ENCODE data around the gene MMP17. TPM values are rescaled to one million over a fixed set of nuclear protein-coding genes. Genes with fewer than 3 reads are reported as not detected.

Gene MMP17
- polyA plus RNA-seq, 3 donors, result 0.81 to 2.5 (median 1.2) TPM

DNA sequence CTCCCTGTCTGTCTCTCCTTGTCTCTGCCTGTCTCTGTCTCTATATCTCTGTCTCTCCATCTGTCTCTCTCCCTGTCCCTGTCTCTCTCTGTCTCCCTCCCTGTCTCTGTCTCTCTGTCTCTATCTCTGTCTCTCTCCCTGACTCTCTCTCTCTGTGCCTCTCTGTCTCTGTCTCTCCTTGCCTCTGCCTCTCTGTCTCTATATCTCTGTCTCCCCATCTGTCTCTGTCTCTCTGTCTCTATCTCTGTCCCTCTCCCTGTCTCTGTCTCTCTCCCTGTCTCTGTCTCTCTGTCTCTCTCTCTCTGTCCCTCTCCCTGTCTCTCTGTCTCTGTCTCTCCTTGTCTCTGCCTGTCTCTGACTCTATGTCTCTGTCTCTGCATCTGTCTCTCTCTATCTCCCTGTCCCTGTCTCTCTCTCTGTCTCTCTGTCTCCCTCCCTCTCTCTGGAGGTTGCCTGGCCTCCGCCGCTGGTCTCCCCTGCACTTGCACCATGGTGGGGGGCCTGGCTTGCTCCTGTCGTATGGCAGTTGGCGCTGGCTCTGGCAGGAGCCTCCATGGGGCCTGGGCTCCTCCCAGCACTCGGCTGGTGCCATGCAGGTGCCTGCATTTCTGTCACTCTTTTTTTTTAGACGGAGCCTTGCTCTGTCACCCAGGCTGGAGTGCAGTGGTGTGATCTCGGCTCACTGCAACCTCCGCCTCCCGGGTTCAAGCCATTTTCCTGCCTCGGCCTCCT is 28.3 kb downstream of the MMP17 start:
- DNase-seq (ENCODE audit: extremely low read depth in 1 of 11, low read depth in 9 of 11, low spot score in 4 of 11), result no peak

DNA sequence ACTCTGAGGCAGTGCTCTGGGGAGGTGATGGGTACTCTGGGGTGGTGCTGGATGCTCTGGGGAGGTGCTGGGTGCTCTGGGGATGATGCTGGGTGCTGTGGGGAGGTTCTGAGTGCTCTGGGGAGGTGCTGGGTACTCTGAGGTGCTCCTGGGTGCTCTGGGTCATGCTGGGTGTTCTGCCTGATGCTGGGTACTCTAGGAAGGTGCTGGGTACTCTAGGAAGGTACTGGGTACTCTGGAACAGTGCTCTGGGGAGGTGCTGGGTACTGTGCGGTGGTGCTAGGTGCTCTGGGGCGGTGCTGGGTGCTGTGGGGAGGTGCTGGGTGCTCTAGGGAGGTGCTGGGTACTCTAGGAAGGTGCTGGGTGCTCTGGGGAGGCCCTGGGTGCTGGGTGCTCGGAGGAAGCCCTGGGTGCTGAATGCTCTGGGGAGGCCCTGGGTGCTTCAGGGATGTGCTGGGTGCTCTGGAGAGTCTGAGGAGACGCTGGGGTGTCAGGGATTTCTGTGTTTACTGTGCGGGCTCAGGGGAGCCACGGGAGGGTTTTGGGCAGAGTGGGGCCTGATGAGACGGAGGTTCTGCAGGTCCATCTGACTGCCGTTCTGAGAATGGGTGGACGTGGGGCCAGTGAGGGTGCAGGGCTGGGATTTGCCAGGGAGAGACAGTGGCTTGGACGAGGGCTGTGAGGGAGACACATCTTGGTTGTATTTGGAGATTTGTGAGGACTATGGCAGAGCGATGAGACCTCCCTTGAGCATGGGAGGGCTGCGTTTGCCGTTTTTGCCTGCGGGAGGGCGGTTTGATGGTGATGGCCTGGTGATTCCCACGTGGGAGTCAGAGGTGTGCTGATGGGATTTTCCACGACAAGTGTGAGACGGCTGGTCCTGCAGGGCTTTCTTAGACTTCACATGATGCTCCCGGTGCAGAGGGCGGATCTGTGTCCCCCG is 30.0 kb downstream of the MMP17 start:
- DNase-seq (ENCODE audit: extremely low read depth in 1 of 11, low read depth in 9 of 11, low spot score in 4 of 11), result no peak

DNA sequence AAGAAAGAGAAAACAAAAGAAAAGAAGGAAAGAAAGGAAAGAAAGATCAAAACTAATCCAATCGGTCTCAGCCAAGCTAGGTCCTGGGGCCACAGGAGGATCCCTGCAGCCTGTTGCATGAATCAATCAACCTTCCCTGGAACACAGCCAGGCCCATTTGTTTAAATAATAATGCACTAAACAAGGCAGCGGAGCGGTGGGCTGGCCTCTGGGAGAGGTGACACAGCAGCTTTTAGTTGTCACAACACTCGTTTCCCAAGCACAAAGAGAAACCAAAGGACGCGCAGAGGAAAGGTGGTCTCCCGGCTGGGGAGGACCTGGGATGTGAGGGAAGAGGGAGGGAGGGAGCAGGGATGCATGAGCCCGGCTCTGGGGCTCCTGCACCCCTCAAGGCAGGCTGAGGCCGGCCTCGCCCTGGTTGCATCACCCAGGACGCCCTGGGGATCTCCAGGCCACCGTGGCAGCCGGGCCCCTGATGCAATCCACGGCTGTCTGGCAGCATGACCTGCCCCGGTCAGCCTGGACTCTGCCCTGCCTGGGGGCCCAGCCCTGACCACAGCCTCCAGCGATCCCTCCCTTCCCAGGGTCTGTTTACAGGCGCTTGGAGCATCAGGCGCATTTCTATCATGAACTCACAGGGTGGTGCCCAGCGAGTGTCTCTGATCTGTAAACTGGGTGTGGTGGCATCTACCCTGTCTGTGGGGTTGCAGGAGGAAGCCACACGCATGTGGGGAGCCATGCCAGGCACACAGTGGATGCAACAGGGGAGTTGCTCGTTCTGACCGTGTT is 32.5 kb downstream of the MMP17 start:
- DNase-seq (ENCODE audit: extremely low read depth in 1 of 11, low read depth in 9 of 11, low spot score in 4 of 11), result peak in 9 of 11 donors; percentile 21 to 62 (median 48)

DNA sequence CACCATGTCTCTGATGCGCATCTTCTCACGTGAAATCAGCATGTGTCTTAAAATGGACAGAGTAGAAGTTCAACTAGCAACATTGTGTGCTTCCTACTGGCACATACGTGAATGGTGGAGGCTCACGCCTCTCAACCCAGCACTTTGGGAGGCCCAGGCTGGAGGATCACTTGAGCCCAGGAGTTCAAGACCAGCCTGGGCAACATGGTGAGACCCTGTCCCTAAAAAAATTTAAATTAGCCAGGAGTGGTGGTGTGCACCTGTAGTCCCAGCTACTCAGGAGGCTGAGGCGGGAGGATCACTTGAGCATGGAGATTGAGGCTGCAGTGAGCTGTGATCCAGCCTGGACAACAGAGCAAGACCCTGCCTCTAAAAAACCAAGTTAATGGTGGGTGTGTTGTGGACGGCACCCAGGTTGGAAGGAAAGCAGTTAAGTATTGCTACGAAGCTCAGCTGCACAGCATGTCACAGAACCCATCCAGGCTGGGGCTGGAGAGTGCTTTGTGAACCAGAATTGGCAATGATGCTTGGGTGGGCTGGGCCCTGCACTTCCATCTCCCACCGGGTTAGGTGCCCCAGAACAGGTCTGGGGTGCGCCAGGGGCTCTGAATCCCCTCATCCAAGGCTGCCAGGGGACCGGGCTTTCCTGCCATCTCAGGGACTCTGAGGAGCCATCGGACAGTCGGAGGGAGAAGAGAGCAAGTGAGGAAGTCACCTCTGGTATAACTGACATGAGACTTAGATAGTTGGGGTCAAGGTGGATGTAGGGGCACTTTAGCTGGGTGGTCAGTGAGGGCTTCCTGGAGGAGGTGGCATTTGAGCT is 33.3 kb downstream of the MMP17 start:
- no peak for DNase-seq (ENCODE audit: extremely low read depth in 1 of 11, low read depth in 9 of 11, low spot score in 4 of 11)

DNA sequence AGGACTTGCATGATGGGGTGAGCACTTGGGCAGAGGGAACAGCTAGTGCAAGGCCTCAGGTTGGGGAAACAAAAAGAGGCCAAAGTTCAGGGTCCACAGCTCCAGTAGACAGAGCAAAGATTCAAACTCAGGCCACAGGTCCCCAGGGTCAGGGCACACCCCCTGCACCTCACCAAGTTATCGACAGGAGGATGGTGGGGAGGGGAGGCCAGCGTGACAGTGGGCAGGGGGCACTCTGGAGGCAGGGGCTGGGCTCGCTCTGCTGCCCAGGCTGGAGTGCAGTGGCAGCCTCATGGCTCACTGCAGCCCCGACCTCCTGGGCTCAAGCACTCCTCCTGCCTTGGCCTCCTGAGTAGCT is 33.9 kb downstream of the MMP17 start:
- no peak for DNase-seq (ENCODE audit: extremely low read depth in 1 of 11, low read depth in 9 of 11, low spot score in 4 of 11)

DNA sequence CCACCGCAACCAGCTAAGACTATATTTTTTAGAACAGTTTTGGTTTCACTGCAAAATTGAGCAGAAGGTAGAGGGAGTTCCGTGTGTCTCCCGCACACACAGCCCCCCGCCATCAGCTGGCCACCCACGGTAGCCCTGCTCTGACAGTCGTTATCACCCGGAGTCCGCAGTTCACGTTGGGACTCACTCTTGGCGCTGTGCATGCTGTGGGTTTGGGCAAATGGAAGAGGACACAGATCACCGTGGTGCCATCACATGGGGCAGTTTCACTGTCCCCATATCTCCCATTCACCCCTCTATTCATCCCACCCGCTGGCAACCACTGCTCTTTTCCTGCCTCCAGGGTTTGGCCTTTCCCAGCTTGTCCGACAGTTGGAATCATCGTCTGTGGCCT is 34.4 kb downstream of the MMP17 start:
- DNase-seq (ENCODE audit: extremely low read depth in 1 of 11, low read depth in 9 of 11, low spot score in 4 of 11), result no peak

DNA sequence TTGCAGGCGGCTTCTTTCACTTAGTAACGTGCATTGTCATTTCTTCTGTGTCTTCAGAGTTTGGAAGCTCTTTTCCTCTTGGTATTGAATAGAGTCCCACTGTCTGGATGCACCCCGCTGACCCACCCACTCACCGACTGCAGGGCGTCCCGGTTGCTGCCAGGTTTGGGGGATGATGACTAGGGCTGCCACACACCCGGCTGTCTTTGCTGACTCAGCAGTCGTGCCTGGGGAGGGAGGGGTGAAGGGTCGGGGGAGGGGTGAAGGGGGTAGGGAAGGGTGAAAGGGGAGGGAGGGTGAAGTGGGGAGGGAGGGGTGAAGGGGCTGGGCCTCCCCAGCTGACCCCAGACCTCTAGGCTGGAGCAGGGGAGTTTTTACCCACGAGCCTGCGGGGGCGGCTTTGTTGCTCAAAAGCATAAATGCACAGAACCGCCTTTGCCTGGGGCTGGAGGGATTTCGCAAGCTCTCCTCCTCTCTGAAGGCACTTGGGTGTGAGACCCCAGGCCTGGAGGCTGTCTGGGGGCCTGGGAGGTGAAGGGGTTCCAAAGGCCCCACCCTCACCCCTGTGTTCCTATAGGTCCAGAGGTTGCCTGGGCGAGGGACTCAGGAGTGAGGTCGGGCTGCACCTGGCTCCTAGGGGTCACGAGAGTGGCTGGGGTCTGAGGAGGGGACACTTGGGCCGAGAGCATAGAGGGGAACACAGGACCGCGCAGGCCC is 35.0 kb downstream of the MMP17 start:
- DNase-seq (ENCODE audit: extremely low read depth in 1 of 11, low read depth in 9 of 11, low spot score in 4 of 11), result peak in 1 of 11 donors; percentile 27

DNA sequence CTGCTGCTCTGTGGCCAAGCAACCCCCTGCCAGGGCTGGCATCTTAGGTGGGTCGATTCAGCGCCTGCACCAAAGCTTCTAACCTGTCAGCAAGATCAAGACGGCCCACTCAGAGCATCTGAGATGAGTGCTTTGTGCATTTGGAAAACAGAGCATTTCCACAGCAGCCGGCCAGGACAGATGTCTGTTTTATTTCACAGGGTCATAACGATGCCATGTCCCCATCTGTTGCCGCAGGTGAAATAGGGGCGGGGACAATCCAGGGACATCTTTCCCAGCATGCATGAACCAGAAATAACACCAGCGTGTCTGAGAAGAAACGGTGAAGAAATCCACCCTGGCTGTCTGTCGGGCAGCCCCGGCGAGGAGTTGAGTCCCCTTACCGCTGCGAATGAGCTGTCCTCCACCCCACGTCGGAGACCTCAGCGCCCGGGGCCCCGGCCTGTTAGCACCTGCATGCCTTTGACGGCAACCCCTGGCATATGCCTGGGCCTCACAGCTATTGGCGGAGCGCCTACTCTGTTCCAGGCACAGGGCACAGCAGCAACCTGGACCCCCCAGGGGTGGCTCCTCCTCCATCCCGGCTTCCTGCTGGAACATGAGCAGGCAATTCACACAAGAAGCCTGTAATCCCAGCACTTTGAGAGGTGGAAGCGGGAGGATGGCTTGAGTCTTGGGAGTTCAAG is 35.7 kb downstream of the MMP17 start:
- no peak for DNase-seq (ENCODE audit: extremely low read depth in 1 of 11, low read depth in 9 of 11, low spot score in 4 of 11)

DNA sequence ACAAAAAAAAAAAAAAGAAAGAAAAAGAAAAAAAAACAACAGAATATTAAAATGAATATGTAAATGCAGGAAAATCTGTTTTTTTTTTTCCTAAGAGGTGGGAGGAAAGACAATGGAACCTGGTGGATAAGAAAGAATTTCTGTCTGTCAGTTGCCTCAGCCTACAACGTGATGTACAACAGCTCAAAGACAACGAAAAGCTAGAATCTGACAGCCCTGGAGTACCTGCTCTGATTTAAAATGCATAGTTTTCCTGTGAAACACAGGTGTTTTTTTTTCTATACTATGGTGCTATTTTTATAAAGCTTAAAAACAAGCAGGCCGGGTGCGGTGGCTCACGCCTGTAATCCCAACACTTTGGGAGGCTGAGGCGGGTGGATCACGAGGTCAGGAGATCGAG is 36.3 kb downstream of the MMP17 start:
- DNase-seq (ENCODE audit: extremely low read depth in 1 of 11, low read depth in 9 of 11, low spot score in 4 of 11), result no peak

DNA sequence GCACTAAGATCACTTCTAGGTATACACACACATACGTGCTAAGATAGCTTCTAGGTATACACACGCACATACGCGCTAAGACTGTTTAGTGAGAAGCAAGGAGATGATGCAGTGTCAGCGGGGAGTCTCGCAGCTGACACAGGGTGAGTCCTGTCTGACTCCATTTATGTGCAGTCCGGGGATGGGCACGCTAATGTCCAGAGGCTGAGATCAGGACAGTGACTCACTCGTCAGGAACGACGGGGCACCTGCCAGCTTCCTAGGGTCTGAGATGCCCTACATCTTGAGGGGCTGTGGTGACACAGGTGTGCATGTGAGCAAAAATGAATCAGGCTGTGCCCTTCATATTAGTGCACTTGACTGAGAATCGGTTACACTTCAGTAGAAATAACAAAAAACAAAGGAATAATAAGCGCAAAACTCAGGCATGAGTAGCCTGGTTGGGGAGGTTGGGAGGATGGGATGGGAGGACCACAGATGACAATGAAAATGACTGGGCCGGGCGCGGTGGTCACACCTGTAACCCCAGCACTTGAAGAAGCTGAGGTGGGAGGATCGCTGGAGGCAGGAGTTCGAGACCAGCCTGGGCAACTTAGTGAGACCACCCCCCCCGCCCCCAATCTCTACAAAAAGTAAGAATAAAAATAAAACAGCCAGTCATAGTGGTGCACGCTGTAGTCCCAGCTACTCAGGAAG is 37.1 kb downstream of the MMP17 start:
- DNase-seq (ENCODE audit: extremely low read depth in 1 of 11, low read depth in 9 of 11, low spot score in 4 of 11), result no peak

DNA sequence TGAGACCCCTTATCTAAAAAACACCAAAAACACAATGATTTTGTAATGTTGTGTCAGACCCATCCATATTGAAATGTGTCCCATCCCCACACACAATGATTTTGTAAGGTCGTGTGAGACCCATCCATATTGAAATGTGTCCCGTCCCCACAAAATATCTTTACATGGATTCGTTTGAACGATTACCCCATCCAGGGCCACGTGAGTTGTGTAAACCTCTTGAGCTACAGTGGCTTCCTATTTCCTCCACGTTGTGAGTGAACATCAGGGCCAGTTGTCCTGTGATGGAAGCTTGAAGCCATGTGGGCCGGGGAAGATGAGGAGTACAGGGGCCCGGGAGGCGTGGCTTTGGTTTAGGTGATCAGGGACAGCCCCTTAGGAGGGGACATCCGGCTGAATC is 39.3 kb downstream of the MMP17 start:
- no peak for DNase-seq (ENCODE audit: extremely low read depth in 1 of 11, low read depth in 9 of 11, low spot score in 4 of 11)

DNA sequence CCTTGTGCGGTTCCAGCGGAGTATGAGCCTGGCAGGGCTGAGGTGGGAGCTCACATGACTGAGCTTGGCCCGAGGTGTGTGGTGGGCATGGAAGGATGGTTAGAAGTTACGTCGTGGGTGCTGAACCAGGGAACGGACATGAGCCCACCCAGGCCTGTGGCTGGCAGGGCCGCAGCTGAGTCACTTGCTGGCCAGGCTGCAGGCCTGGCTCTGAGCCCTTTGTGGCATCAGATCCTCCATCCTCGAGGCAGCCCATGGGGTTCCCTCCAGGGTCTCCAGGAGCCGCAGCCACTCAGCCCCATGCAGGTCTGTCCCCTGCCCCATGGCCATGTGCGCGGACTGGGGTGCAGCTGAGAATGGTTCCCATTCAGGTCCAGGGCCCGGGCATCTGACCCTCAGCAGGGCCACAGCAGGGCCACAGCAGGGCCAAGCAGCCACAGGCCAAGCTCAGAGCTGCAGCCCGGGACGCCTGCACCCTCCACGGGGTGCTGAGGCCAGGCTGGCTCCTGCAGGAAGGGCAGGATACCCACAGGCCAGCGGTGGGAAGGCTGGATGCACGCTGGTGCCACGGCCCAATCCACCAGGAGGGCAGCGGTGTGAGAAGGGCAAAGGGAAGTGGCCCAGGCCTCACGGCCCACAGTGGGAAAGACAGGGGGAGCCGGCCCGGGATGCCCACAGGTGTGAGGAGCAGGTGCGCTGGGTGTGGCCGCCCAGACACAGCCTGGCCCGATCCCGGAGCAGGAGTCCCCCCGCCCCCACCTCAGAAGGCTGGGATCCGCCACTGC is 39.9 kb downstream of the MMP17 start:
- DNase-seq (ENCODE audit: extremely low read depth in 1 of 11, low read depth in 9 of 11, low spot score in 4 of 11), result no peak

DNA sequence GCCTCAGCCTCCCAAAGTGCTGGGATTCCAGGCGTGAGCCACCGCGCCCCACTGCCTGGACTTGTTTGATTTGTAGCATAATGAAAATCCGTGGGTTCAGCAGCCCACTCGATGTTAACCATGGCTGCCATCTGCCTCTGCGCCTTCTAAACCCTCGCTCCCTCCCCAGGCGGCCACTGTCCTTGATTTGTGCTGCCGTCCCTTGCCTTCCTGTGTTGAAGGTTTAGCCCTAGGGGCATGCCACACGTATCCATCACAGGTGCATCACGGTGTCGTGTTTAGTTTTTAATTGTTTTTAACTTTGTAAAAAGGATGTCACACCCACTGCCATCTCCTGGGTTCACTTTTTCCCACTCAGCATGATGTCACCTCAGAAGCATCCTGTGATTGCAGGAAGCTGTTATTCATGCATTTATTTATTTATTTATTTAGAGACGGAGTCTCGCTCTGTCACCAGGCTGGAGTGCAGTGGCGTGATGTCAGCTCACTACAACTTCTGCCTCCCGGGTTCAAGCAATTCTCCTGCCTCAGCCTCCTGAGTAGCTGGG is 41.8 kb downstream of the MMP17 start:
- peak in 1 of 11 donors; percentile 37 for DNase-seq (ENCODE audit: extremely low read depth in 1 of 11, low read depth in 9 of 11, low spot score in 4 of 11)

DNA sequence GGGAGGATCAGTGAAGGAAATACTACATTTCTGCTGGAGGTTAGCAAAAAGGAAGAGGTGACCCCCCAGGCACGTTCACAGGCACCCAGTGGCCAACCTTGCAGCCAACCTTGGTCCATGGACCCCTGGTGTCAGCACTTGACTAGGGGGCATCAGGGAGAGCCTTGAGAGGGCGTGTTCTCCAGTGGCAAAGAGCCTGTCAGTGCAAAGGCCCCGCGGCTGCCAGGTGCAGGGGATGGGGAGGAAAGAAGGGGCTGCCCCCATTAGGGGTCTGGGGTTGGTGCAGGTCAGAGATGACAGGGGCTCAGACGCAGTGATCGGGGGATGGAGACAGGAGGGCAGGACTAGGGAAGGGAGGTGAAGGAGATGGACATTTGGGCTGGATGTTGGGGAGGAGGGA is 43.5 kb downstream of the MMP17 start:
- DNase-seq (ENCODE audit: extremely low read depth in 1 of 11, low read depth in 9 of 11, low spot score in 4 of 11), result no peak

DNA sequence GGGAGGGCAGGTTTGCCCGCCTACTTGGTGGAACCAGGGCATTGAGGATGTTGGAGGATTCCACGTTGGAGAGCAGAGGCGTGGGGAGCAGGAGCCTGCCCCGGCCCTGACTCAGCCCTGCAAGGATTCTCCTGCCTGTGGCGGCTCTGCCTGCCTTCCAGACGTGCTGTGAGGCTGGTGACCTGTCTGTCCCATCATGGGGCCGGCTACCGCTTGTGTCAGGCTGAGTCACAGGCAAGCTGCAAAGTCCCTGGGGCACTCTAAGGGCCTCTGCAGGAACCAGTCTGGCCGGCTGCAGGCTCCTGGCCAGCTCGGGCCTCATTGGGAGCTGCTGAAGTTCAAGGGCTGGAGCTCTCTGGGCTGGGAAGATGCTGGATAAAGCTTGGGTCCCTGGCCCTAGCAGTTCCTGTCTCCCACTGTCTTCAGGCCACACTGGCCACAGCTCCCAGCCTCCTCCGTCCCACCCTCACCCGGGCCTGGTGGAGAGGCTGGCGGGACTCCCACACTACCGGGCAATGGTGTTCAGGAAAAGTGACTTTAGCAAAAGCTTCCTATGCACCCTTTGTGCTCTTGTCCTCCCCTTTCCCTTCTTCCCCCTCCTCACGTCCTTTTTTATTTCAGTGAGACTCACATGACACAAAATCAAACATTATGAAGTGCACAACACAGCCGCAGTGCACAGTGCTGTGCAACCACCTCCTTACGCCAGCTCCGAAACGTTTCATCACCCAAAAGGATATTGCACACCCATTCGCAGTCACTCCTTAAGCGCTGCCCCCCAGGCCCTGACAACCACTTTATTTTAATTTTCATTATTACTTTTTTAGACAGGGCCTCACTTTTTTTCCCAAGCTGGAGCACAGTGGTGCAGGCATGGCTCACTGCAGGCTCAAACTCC is 44.2 kb downstream of the MMP17 start:
- DNase-seq (ENCODE audit: extremely low read depth in 1 of 11, low read depth in 9 of 11, low spot score in 4 of 11), result no peak
